Left forelimb (tissue), 1 donor: ENCODE data around the gene TNIK.

ENCODE experiments used
- DNase-seq: peaks from one replicate; pipeline ENCODE4 v3.0.0-alpha.2; 2018; ENCODE audit warnings: low spot score

TNIK gene

DNA sequence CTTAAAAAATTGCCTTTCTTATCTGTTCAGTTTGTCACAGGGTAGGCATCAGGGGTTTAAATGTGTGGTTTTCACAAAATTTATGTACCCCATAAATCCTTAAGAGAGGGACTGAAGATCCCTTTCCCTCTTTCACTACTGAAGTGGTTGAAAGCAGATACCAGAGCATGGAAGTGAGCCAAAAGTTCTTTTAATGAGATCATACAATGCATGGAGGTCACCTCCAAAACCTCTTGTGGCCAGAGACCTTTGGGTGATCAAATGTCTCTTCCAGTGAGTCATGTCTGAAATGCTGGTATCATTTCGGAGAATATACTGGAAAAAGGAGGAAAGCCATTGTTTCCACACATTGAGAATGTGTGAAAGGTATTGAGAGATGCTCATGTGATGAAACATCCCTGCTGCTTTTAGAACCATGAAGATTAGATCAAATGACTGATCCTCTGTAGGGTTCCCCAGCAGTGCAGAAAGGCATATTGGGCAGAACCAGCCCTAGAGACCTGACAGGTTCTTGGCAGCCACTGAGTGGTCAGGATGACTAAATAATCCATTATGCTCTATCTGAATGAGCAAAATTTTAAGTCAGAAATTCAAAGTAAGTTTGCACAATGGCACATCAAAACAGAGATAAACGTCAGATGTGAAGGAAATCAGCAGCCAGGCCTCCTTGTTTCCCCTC lies 267.9 kb downstream of the TNIK start:
- no peak for DNase-seq

- no peak for DNase-seq
Measured at GRCh38 chr3:171190668-171191067, 269.5 kb downstream of the TNIK start.

DNA sequence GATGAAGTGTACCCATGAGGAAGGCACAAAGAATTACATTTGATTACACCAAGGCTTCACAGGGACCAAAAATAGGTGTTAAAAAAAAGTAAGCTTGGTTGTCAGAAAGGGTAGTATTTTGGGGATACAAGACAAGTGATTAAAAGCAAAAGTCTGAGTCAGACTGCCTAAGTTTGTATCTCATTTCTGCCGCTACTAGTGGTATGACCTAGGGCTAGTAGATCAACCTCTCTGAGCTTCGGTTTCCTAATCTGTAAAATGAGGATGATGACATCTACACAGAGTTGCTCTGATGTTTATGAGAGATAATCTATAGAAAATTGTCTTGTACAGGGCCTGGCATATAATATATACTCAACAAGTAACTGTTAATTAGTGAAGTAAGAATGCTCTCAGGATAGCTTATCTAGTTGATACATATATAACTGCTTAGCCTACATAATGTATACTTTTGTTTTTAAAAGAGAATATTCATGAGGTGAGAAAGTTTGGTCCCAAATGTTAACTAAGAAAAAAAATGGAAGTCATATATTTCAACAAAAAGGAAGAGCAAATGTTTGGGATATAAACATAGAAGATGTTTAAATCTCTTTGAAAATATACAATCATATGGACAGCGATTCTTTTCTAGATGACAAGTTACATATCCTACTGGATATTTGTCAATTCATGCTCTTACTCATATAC lies 270.7 kb downstream of the TNIK start:
- no peak for DNase-seq

DNA sequence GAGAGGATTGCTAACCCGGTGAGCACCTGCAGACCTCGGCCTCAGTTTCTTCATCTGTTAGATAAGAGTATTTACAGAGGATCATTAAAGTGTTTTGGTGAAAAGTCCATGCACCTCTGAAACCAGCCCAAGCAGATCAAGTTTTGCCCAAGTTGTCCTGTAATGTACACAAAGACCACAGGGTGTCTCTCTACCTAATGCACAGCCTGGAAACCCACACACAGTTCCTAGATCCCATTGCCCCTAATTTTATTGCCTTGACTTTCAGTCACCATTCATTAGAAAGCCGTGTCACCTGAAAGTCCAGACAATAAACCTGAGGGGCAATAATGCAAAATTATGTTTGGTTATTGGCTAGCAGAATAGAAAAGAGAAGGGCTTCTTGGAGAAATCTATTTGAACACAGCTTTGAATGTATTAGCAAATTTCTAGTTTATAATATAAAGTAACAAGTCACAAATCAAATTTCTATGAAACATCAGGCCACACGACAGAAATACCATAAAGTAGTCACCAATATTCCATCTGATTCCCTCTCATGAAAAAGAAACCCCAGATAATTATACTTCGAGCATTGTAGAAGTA lies 272.4 kb downstream of the TNIK start:
- no peak for DNase-seq

DNA sequence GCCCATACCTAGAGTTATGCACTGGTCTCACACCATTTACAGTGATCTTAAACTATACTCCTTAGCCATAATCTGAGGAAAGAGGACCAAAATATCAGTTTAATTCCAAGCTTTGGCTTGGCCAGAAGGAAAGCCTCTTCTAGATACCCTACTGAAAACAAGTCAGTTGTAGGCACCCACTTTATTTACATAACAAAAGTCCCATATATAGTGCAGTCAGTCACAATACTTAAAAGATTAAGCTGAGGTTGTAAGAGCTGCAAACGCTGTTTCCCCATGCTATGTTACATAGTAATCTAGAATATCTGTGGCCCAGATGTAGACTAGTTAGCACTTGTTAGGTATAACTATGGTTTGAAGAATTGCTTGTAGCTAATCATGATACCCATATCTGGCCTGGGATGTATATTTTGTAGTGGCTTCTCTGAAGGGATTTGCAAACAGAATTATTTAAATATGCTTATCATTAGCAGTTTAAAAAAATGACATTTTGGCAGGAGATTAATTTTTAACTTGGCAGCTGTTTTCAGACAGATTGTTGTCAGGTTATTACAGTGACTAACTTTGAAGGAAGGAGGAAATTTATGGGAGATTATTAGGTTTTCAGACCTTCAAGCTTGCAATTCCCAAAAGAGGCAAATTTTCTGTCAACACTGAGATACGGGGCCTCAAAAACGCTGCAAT lies 273.2 kb downstream of the TNIK start:
- DNase-seq = no peak

- no peak for DNase-seq
Measured at GRCh38 chr3:171186383-171186782, 273.8 kb downstream of the TNIK start.

DNA sequence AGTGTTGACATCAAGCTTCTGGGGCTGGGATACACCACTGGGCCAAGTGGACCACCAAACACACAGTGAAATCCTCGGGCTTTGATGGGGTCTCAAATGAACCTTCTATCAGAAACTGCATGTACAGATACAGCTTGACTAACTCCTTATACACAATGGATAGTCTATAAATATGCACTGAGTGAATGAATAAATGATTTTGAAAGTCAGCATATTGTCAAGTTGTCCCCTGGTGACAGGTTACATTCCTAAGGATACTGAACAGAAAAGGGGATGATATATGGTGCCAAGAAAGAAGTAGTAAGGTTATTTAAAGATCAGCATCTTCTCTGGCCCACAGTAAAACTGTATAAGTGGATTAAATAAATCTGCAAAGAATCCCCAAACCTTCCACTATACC lies 274.2 kb downstream of the TNIK start:
- no peak for DNase-seq

- DNase-seq = no peak
Measured at GRCh38 chr3:171184372-171184771, 275.8 kb downstream of the TNIK start.

DNA sequence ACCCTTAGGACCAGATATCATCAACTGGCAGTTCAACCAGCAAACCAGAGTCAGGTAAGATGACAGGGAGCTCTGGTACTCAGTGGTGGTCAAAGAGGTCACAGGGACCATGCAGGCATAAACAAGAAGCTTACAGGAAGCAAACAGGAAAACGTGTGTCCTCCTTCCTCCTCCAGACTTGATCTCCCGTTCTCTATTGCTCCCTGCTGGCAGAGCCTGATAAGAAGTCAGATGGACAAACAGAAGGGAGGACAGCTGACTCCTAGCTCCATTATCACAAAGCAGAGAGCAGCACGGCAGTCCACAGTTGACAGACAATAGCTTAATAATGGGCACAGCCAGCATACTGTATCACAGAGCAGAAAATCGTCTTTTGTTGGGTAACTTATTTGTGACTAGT lies 277.2 kb downstream of the TNIK start:
- DNase-seq = no peak

DNA sequence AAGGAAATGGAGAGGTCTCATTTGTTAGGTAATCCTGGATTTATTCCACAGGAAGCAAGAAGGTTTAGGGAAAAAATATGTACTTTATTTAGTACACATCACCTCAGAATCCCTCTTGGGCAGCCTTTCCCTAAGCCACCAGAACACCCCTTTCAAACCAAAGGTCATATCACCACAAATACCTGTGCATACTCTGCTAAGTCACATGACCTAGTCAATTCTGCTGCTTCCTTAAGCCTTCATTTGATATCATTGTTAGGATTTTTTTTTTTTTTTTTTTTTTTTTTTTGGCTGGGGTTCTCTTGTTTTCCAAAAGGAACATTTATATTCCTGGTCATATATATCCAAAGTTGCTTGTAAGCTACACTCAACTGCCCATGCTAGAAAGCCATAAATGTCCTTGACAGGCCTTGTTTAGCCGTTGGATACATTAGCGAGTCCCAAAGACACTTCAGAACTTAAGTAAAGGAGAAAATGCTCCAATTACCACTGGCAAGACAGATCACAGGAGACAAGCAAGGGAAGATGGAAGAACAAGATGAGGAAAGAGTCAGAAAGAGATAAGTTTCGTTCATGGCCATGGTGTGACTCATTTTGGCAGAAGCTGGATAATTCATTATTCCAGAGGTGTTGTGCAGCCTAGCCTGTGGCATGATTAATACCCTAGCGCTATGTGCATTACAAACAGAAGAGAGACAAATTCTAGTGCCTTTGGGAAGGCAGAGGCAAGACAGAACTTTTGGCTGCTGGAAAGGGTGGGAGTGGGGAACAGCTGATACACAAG lies 278.1 kb downstream of the TNIK start:
- DNase-seq = no peak

DNA sequence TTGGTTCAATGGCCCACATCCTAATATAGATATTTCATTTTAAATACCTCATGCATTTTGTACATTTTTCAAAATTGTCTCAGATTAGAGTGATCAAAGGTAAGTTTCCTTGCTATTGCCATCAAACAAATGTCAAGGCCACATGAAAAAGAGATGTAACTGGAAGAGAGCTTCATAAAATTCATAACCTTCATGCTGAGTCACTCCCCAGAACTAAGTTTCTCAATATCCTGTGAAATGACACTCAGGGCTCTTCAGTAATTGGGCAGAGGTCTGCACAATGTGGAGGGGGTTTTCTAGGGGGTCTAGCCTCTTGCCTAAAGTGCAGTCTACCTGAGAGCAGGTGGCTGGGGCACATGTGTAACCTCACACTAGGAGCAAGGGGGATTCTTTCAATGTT lies 281.5 kb downstream of the TNIK start:
- no peak for DNase-seq

DNA sequence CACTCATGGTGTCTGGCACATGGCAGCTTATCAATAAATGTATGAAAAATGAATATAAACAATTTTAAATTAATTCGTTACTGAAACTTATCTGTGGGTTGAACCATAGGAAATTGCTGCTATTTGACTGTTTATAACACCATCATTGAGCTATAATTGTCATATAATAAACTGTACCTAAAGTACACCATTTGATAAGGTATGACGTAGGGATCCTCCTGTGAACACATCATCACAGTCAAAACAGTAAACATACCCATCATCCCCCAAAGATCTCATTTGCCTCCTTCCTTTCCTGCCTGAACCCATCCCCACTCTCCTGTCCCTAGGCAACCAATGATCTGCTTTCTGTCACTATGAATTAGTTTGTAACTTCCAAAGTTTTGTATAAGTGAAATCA lies 282.7 kb downstream of the TNIK start:
- no peak for DNase-seq

DNA sequence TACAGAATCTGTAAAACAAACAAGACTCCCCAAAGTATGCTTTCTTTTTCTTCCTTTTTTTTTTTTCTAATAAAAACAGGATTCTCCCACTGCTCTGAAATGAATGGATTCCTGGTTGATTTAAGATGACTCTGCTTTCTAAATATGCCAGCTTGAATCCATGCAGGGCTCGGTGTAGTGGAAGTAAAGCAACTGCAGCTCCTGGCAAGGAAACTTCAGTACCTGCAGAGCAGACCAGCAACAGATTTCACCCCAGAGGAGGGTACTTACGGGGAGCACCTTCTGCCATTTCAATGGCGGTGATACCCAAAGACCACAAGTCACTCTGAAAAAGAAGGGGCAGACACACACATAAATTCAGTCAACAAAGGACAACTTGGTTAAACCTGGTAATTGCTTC lies 283.1 kb downstream of the TNIK start:
- no peak for DNase-seq

GRCh38 chr3:171176244-171176933 lies 283.8 kb downstream of the TNIK start:
- DNase-seq = no peak

DNA sequence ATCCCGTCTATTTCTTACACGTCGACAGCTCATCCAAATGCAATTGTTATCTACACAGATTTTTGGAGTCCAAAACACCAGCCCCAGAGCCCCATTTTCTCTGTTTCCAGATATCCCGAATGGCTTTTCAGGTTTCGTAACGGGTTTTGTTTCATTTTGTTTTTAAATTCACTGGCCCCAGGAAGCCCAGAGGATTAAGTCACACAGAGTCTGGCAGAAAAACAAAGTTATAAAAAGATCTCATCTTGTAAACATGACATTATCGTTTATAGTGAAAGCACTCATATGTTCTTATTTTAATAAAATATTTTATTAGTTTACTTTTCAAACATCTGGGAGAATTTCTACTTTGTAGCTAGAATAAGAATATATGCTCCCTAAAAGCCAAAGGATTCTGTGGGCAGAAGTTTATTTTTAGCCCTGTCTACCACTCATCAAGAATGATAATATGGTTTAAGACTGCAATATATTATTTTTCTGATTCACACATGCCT lies 284.4 kb downstream of the TNIK start:
- no peak for DNase-seq

GRCh38 chr3:171173736-171174135 lies 286.5 kb downstream of the TNIK start:
- no peak for DNase-seq

DNA sequence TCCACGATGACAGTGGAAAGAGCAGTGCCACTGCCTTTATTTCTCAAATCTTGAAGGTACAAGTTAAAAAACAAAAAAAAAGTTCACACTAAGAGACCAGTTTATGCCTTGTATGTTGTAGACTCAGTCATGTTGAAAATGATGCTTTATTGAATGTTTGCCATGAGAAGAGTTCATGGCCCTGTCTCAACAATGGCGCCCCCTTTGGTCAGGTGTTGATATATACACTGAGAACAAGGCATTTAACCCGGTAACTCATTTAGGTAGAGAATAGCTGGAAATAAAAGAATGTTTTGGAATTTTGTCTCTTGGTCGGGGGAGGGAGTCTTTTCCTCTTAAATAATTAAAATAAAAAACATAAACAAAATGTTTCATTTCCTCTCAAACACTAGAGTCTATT lies 288.1 kb downstream of the TNIK start:
- no peak for DNase-seq

DNA sequence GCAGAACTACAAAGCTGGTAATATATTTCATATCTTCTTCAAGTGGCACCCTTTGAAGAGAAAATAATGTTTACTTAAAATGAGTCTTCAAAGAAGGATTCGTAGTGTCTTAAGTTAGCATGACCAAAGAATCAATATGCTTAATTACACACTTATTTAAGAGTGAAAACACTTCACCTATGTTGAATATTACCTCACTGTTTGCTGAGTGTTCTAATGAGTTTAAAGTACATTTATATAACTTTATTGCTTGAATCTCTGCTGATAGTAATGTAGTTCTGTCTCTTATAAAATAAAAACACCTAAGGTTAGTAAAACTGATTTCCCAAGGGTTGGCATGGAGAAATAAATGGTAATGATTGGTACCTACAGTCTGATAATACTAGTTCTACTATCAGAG lies 290.3 kb downstream of the TNIK start:
- no peak for DNase-seq

DNA sequence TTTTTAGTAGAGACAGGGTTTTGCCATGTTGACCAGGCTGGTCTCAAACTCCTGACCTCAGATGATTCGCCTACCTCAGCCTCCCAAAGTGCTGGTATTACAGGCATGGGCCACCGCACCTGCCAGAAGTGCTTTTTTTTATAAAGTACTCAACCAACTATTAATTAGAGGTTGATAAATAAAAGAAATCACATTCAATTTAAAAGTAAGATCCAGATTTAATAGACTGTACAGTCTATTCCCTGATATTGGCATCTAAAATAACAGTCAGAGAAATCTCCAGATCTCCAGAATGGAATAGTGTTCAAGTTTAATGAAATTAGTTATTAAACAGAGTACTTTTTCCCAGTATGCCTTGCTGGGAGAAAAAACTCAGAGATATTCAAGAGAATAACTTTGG lies 290.8 kb downstream of the TNIK start:
- no peak for DNase-seq

- no peak for DNase-seq
Measured at GRCh38 chr3:171168551-171168950, 291.7 kb downstream of the TNIK start.

GRCh38 chr3:171168086-171168485 lies 292.1 kb downstream of the TNIK start:
- DNase-seq = no peak
